H54 (cell line): ENCODE data around the gene SEMA5B.

Source experiments
- DNase-seq: peaks from one replicate; pipeline ENCODE4 v3.0.0; 2011; ENCODE audit warnings: low spot score, mixed read lengths; ENCODE audit not compliant: insufficient read length
- FAIRE-seq: peaks from 3 replicates; lab custom pipeline; 2011; peaks lifted over from hg19 to GRCh38; lab: Jason Lieb, UNC
- POLR2A ChIP-seq: IDR thresholded peaks from 2 replicates; pipeline ENCODE4 v1.6.1; 2011; ENCODE audit warnings: low read depth, mild to moderate bottlenecking, low read length

The SEMA5B gene

DNA sequence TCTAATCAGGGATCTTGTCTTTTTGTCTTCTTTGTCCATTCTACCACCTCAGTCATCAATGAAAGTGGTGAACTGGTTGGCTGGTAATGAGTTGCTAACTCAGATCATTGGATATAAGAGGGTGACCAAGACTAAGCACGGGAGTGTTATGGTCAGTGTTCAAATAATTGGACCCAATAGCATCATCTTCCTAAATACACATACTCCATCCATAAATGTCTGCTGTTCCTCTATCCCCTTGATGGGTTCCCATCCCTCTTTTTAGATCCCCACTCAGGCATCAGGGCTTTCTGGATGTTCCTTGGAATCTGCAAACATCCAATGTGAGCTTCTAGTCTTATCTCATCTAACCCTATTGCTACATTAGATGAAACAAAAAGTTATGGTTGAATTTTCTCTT is 3.5 kb downstream of the SEMA5B start:
- FAIRE-seq: no peak
- TF ChIP-seq POLR2A: no peak

GRCh38 chr3:123021996-123022510 is 5.5 kb downstream of the SEMA5B start:
- no peak for TF ChIP-seq POLR2A
- FAIRE-seq: no peak
- DNase-seq: no peak

More for the DNA sequence above, 3.5 kb downstream of the SEMA5B start:
- no peak for DNase-seq

DNA sequence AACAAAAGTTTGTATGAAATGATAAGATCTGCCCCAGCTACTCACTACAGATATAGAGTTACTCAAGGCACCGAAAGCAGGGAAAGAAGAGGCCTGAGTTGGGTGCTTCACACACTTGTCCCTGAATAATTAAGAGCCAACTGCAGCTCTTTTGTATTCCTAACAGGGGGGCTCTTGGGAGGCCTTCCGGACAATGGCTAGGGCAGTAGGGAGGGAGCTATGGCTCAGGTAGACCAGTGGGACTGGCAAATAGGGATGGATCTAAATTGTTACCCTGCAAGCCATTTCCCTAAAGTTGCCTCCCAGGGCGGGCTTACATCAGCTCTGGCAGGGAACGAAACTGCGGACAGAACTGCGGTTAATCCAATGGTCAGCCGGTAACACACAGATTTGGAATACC is 6.2 kb downstream of the SEMA5B start:
- DNase-seq (no peak), FAIRE-seq (no peak)
- no peak for TF ChIP-seq POLR2A

- DNase-seq: no peak
- FAIRE-seq: no peak
- TF ChIP-seq POLR2A: no peak
These were observed 6.9 kb downstream of the SEMA5B start for GRCh38 chr3:123020709-123021108.

DNA sequence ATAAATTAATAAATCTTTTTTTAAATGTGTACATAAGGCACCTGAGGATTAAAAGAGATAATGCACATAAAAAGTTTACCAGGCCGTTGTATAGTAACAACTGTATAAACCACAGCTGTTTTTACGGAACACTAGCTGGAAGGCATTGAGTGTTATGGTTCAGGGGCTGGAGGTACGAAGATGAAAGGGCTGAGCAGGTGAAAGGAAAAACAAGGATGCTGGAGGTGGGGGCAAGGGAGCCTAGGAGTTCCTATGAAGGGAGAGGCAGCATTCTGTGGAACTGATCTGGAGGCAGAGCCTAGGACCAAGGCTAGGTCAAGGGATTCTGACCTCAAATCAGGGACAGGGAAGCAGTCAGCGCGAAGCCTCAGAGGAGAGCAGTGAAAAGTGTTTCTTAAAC is 8.0 kb downstream of the SEMA5B start:
- DNase-seq (no peak), FAIRE-seq (no peak)
- no peak for TF ChIP-seq POLR2A

DNA sequence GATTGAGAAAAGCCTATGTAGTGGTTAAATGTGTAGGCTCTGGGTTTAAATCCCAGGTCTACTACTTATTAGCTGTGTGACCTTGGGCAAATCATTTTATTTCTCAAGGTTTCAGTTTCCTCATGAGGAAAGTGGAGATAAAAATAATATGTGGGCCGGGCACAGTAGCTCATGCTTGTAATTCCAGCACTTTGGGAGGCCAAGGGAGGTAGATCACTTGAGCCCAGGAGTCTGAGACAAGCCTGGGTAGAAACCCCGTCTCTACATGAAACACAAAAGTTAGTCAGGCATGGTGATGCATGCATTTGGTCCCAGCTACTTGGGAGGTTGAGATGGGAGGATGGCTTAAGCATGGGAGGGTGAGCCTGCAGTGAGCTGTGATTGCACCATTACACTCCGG is 8.4 kb downstream of the SEMA5B start:
- FAIRE-seq (no peak), DNase-seq (no peak)
- no peak for TF ChIP-seq POLR2A

DNA sequence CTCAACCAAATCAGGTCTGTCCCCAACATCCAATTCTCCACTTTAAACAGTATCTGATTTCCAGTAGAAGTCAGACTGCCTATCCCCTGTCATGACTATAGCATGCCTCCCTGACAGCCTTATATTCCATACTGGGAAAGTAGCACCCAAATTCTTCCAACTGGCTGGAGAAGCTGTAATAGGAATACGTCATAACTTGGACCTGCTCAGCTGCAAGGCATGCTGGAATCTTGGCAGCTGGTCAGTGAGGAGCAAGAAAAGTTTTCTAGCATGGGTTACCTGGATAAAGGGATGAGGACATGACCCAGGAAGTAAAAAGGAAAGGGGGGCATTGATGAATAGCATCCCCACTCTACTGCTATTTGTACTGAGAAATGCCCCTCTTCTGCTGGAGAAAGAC is 8.9 kb downstream of the SEMA5B start:
- no peak for TF ChIP-seq POLR2A
- DNase-seq (no peak), FAIRE-seq (no peak)

DNA sequence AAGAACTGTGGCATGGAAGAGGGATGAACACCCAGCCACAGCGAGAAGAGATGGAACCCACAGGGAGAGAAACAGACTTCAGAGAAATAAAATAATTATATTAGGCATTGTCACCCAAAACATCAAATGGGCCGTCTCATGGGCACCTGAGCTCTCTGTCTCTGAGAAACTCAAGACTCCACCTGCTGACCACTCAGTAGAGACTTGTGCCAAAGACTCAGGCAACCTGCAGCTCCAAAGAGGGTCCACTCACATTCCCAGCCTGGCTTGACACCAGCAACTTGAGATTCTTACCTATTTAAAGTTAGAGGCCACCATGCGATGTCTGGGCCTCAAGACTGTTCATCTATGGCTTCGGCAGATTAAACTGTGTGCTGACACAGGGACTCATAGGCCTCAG is 12.0 kb downstream of the SEMA5B start:
- FAIRE-seq: no peak
- no peak for TF ChIP-seq POLR2A
- no peak for DNase-seq

DNA sequence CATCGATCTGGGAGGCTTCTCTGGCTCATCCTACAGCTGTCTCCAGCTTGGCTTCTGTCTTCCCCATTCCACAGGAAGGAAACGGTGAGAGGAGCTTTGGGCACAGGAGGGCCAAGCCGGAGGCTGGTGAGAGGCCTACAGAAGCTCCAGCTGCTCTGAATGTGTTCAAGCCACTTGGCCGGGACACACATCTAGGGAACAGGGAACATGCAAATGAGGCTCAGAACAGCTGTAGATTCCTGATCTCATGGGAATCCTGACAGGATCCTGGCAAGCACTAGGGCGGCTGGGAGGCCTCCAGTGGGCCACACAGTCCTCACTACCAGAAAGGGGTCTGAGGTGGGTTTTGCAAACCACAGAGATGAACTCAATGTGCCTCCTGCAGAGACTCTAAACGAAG is 13.7 kb downstream of the SEMA5B start:
- no peak for TF ChIP-seq POLR2A
- FAIRE-seq (no peak), DNase-seq (no peak)

DNA sequence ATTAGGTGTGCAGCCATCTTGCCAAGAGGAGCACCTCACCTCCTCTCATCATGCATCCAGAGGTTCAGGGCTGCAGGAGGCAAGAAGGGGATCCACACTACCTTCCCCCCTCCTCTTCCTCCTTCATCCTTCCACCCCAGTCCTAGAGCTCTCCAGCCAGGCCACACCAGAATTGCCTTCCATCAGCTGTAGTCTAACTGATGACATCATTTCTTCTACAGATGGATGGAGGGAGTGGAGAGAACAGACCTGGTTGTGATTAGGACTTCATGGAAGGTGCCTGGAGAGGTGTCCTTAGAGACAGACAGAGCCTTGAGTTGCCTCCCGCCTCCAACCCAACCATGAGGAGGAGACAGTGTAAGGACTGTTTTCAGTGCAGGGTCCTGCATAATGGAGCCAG is 14.9 kb downstream of the SEMA5B start:
- no peak for FAIRE-seq
- no peak for TF ChIP-seq POLR2A
- DNase-seq: no peak

- DNase-seq: no peak
- no peak for FAIRE-seq
- TF ChIP-seq POLR2A: no peak
These were observed 16.1 kb downstream of the SEMA5B start for GRCh38 chr3:123011447-123011846.

- DNase-seq (no peak), FAIRE-seq (no peak)
- TF ChIP-seq POLR2A: no peak
These were observed 18.7 kb downstream of the SEMA5B start for GRCh38 chr3:123008840-123009239.

DNA sequence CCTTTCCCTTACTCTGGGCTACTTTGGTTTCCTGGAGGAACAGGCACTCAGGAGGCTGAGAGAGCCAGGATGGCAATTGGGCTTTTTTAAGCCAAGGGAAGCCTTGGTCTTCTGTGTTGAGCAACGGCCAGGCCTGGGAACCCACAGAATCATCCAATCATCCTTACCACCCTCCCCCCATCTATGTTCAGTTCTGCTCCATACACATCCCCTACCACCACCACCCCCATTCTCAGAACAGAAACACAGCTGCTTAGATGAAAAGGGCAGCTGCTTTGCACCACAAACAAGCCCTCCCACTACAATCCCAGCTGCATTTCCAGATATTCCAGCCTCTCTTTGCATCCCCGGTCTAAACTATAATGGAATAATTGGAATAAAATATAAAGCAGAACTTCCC is 21.0 kb downstream of the SEMA5B start:
- TF ChIP-seq POLR2A: no peak
- FAIRE-seq (no peak), DNase-seq (no peak)

DNA sequence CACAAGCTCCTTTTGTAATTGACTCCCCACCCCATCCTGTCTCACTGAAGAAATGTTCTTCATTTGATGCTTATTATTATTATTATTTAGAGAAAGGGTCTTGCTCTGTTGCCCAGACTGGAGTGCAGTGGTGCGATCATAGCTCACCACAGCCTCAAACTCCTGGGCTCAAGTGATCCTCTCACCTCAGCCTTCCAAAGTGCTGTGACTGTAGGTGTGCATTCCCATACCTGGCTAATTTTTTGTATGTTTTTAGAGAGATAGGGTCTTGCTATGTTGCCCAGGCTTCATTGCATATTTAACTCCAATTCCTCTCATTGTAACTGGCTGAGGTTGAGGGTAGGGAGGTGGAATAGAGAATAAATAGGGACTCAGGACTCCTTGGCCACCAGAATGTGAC is 22.3 kb downstream of the SEMA5B start:
- no peak for TF ChIP-seq POLR2A
- no peak for DNase-seq
- no peak for FAIRE-seq

DNA sequence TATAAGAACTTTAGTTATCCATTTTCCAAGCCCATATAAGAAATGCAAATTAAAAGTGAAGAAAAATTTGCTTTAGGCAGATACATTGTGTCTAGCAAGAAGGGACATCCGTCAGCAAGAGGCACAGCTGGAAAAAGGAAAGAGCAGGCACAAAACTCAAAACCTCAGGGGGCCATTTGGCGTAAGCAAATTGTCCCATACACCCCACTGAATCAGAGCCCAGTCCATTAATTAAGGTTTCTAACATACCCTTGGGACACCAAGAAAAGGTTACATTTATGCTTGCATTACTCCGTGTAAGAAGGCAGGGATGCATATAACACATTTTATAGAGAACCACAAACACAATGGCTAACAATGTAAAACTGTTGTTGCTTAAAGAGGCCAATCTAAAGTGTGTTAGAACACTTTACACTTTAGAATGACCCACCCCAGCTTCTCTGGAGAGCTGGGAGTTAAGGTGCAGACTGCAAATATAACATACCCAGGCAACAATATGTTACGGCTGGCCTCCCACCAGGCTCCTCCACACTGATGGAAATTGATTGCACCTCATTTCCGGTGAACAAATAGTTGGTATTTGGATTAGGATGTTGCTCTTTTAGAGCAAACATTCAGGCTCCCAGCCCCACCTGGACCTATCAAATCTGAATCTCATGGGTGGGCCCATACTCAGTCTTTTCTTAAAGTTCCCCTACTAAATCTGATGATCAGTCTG is 23.2 kb downstream of the SEMA5B start:
- no peak for FAIRE-seq

More for the DNA sequence above, 23.2 kb downstream of the SEMA5B start:
- TF ChIP-seq POLR2A: no peak
- no peak for DNase-seq
